Mucosa of gallbladder (tissue), 1 donor: ENCODE results near the gene LRRC10B. TPM values are rescaled to one million over a fixed set of nuclear protein-coding genes. Genes with fewer than 3 reads are reported as not detected.
A peak's percentile ranks its signal among the peaks of the same experiment; 100 is the strongest.

Source experiments
- DNase-seq: peaks from one replicate; pipeline ENCODE4 v3.0.0-alpha.2; 2020; ENCODE audit warnings: low spot score
- total RNA-seq: library from RNA; stranded (reverse); gene quantifications from one replicate; pipeline ENCODE4 v1.2.1, GENCODE V29; 2021
- donor health status: DM: no; HTN: no; CAD: no.

The LRRC10B gene
- total RNA-seq, 1 donor from 2014 or later: 0.46 TPM

- no peak for DNase-seq
These were observed 21.8 kb upstream of the LRRC10B start for GRCh38 chr11:61486779-61487178.

GRCh38 chr11:61487342-61488025 lies 21.1 kb upstream of the LRRC10B start:
- no peak for DNase-seq

- peak; percentile 72 for DNase-seq
These were observed 19.8 kb upstream of the LRRC10B start for GRCh38 chr11:61488651-61489291.

- peak; percentile 23 for DNase-seq
These were observed 18.5 kb upstream of the LRRC10B start for GRCh38 chr11:61489833-61490721.

GRCh38 chr11:61491736-61492395 lies 16.7 kb upstream of the LRRC10B start:
- no peak for DNase-seq

GRCh38 chr11:61494381-61494961 lies 14.1 kb upstream of the LRRC10B start:
- no peak for DNase-seq

- no peak for DNase-seq
These were observed 12.5 kb upstream of the LRRC10B start for GRCh38 chr11:61495801-61496601.

- no peak for DNase-seq
These were observed 11.7 kb upstream of the LRRC10B start for GRCh38 chr11:61496602-61497400.

GRCh38 chr11:61497473-61497872 lies 11.1 kb upstream of the LRRC10B start:
- DNase-seq: no peak

GRCh38 chr11:61497876-61498275 lies 10.7 kb upstream of the LRRC10B start:
- DNase-seq: no peak

- no peak for DNase-seq
These were observed 9.7 kb upstream of the LRRC10B start for GRCh38 chr11:61498767-61499341.

GRCh38 chr11:61499816-61500491 lies 8.6 kb upstream of the LRRC10B start:
- no peak for DNase-seq

- DNase-seq: no peak
These were observed 6.0 kb upstream of the LRRC10B start for GRCh38 chr11:61502522-61502921.

GRCh38 chr11:61503135-61503770 lies 5.3 kb upstream of the LRRC10B start:
- DNase-seq: no peak

- DNase-seq: no peak
These were observed 3.4 kb upstream of the LRRC10B start for GRCh38 chr11:61505106-61505505.

GRCh38 chr11:61505640-61506155 lies 2.9 kb upstream of the LRRC10B start:
- DNase-seq: no peak

- DNase-seq: no peak
These were observed 1.4 kb upstream of the LRRC10B start for GRCh38 chr11:61507012-61507768.
